Measurements from ENCODE around the gene ADAM8. TPM values are rescaled to one million over a fixed set of nuclear protein-coding genes. Genes with fewer than 3 reads are reported as not detected.
A peak's percentile ranks its signal among the peaks of the same experiment; 100 is the strongest.

ADAM8 gene
- polyA plus RNA-seq, 1 donor: 5.9 TPM

- peaks cover 14% of the 10 kb centered on the region for H3K36me3 ChIP-seq (ENCODE audit: control insufficient read depth, insufficient read depth, low read length)
- no peak overlapping the region for H3K27ac ChIP-seq (ENCODE audit: low read length)
- no CpG with 5 or more reads among the region's 12 CpGs for WGBS (ENCODE audit: insufficient coverage, low lambda C conversion rate)
- peaks cover 24% of the 10 kb centered on the region for H3K27me3 ChIP-seq (ENCODE audit: control insufficient read depth, insufficient read depth, low read length)
- DNase-seq: peak in 1 of 2 donors; percentile 40
- no peak overlapping the region for H3K4me3 ChIP-seq (ENCODE audit: low read length)
- H3K4me1 ChIP-seq (ENCODE audit: control insufficient read depth, insufficient read depth, low read length): peaks cover 29% of the 10 kb centered on the region
- H3K9me3 ChIP-seq (ENCODE audit: control insufficient read depth, low read depth, low read length): no peaks in the 10 kb centered on the region
These were observed 980 bp downstream of the ADAM8 start for GRCh38 chr10:133275684-133276092.

GRCh38 chr10:133274751-133275683 lies 1.7 kb downstream of the ADAM8 start:
- Histone ChIP-seq H3K36me3 (ENCODE audit: control insufficient read depth, insufficient read depth, low read length) (peaks cover 8% of the 10 kb centered on the region), H3K27ac (ENCODE audit: low read length) (no peak overlapping the region), H3K4me3 (ENCODE audit: low read length) (no peak overlapping the region), H3K4me1 (ENCODE audit: control insufficient read depth, insufficient read depth, low read length) (peaks cover 29% of the 10 kb centered on the region), H3K27me3 (ENCODE audit: control insufficient read depth, insufficient read depth, low read length) (peaks cover 24% of the 10 kb centered on the region), H3K9me3 (ENCODE audit: control insufficient read depth, low read depth, low read length) (no peaks in the 10 kb centered on the region)
- DNase-seq: peak in 1 of 2 donors; percentile 56
- WGBS (ENCODE audit: insufficient coverage, low lambda C conversion rate): no CpG with 5 or more reads among the region's 26 CpGs

DNA sequence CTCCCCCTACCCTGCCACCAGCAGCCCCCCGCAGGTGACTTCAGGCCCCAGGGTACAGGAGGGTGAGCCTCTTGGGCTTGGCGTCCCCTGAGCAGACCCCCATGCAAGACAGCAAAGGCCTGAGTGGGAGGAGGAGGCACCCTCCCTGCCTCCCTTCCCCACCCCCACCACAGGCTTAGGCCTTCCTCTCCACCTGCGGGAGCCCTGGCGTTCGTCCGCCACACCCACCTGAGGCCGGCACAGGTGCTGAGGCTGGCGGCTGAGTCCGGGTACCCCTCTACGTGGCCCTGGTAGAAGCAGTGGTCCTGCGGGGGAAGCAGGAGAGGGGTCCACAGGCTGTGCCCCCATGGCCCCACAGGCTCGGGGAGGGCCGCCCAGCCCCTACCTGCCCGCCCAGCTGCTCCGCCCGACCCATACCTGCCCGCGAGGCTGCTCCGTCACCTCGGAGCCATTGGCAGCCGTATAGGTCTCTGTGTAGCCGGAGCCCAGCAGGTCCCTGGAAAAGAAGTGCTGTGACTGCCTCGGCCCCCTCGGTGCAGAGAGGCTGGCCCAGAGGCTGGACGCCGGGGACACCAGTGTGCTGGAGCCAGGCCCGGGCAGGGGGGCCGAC lies 3.0 kb downstream of the ADAM8 start:
- no peak overlapping the region for H3K4me3 ChIP-seq (ENCODE audit: low read length)
- no peaks in the 10 kb centered on the region for H3K9me3 ChIP-seq (ENCODE audit: control insufficient read depth, low read depth, low read length)
- no peak overlapping the region for H3K27ac ChIP-seq (ENCODE audit: low read length)
- H3K36me3 ChIP-seq (ENCODE audit: control insufficient read depth, insufficient read depth, low read length): no peaks in the 10 kb centered on the region
- no peak for DNase-seq
- no CpG with 5 or more reads among the region's 28 CpGs for WGBS (ENCODE audit: insufficient coverage, low lambda C conversion rate)
- H3K4me1 ChIP-seq (ENCODE audit: control insufficient read depth, insufficient read depth, low read length): peaks cover 29% of the 10 kb centered on the region
- peaks cover 24% of the 10 kb centered on the region for H3K27me3 ChIP-seq (ENCODE audit: control insufficient read depth, insufficient read depth, low read length)

DNA sequence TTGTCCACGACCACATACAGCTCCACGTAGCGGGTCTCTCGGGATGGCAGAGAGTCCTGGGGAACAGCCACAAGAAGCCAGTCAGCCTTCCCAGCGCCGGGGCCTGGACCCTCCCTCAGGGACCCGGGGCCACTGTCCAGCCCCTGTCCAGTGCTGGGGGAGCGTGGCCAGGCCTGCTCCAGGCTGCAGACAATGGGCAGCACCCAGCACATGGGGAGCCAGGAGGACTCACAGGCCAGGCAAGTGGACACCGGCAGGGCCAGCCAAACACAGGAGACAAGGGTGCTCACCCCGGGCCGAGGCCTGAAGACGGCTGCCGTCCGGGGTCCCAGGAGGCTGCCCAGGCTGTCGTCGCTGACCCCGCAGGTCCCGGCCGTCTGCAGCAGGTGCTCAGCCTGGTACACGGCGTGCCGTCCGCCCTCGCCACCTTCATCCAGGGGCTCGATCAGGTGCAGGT lies 3.7 kb downstream of the ADAM8 start:
- Histone ChIP-seq H3K4me3 (ENCODE audit: low read length) (no peak overlapping the region), H3K27me3 (ENCODE audit: control insufficient read depth, insufficient read depth, low read length) (peaks cover 24% of the 10 kb centered on the region), H3K36me3 (ENCODE audit: control insufficient read depth, insufficient read depth, low read length) (no peaks in the 10 kb centered on the region), H3K27ac (ENCODE audit: low read length) (no peak overlapping the region), H3K4me1 (ENCODE audit: control insufficient read depth, insufficient read depth, low read length) (peaks cover 25% of the 10 kb centered on the region), H3K9me3 (ENCODE audit: control insufficient read depth, low read depth, low read length) (no peaks in the 10 kb centered on the region)
- DNase-seq: no peak
- WGBS (ENCODE audit: insufficient coverage, low lambda C conversion rate): no CpG with 5 or more reads among the region's 25 CpGs

DNA sequence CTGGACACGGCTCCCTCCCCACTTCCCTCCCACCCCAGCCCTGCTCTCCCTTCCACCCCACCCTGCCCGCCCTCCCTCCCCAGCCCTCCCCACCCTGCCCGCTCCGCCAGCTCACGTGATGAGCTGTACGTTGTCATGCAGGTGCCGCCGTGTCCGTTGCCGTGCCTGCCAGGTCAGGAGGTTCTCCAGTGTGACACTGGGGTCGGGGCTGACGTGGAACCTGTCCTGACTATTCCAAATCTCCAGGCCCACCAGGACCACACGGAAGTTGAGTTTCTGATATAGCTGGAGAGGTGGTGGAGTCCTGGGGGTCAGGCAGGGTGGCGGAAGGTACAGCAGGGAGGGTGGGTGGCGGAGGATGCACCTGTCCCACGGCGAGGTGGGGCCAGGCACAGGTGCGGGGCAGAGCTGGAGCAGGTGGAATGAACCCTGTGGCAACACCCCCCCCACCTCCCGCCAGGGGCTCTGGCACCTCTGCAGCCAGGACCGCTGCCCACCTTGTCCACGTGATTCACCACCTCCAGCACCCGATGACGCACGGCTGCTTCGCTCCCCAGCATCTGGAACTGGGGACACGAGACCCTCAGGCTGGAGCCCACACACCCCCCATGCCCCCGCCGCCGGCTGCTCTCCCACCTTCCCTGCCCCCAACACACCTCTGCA lies 4.2 kb downstream of the ADAM8 start:
- WGBS (ENCODE audit: insufficient coverage, low lambda C conversion rate): no CpG with 5 or more reads among the region's 29 CpGs
- Histone ChIP-seq H3K9me3 (ENCODE audit: control insufficient read depth, low read depth, low read length) (no peaks in the 10 kb centered on the region), H3K4me1 (ENCODE audit: control insufficient read depth, insufficient read depth, low read length) (peaks cover 19% of the 10 kb centered on the region), H3K4me3 (ENCODE audit: low read length) (no peak overlapping the region), H3K27me3 (ENCODE audit: control insufficient read depth, insufficient read depth, low read length) (peaks cover 24% of the 10 kb centered on the region), H3K27ac (ENCODE audit: low read length) (no peak overlapping the region), H3K36me3 (ENCODE audit: control insufficient read depth, insufficient read depth, low read length) (no peaks in the 10 kb centered on the region)
- DNase-seq: no peak

DNA sequence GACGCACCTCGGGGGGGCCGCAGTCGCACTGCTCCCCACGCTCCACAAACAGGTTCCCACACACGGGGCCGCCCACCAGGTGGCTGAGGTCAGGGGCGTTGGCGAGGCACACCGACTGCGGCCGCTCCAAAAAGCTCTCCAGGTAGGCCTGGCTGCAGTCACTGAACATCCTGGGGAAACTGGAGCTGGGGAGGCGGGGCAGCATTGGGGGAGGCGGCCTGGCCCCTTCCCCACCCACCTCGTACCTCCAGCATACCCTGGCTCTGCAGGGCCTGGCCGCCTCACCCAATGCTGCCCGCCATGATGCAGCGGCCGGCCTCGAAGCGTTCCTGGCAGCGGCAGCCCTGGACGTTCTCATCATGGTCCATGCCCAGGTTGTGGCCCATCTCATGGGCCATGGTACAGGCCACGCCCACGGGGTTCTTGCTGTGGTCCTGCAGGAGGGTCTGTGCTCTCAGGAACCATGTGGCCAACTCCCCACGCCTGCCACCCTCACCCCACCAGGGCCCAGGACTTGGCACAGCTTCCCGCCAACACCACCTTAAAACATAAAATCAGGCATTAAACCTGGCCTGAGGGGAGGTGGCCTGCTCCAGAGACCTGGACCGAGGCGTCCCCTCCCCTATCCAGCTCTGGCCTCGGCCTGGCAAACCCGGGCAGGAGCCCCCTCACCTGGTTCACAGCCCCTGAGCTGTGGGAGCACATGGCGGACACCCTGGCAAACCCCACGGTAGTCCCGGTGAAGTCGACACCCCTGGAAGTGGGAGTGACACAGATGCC lies 5.0 kb downstream of the ADAM8 start:
- Histone ChIP-seq H3K27ac (ENCODE audit: low read length) (no peak overlapping the region), H3K4me1 (ENCODE audit: control insufficient read depth, insufficient read depth, low read length) (peaks cover 13% of the 10 kb centered on the region), H3K9me3 (ENCODE audit: control insufficient read depth, low read depth, low read length) (no peaks in the 10 kb centered on the region), H3K27me3 (ENCODE audit: control insufficient read depth, insufficient read depth, low read length) (peaks cover 20% of the 10 kb centered on the region), H3K4me3 (ENCODE audit: low read length) (no peak overlapping the region), H3K36me3 (ENCODE audit: control insufficient read depth, insufficient read depth, low read length) (no peaks in the 10 kb centered on the region)
- DNase-seq: no peak
- no CpG with 5 or more reads among the region's 35 CpGs for WGBS (ENCODE audit: insufficient coverage, low lambda C conversion rate)

GRCh38 chr10:133270773-133271297 lies 5.8 kb downstream of the ADAM8 start:
- H3K36me3 ChIP-seq (ENCODE audit: control insufficient read depth, insufficient read depth, low read length): no peaks in the 10 kb centered on the region
- H3K9me3 ChIP-seq (ENCODE audit: control insufficient read depth, low read depth, low read length): no peaks in the 10 kb centered on the region
- no peak overlapping the region for H3K27ac ChIP-seq (ENCODE audit: low read length)
- no peak for DNase-seq
- peaks cover 10% of the 10 kb centered on the region for H3K4me1 ChIP-seq (ENCODE audit: control insufficient read depth, insufficient read depth, low read length)
- H3K4me3 ChIP-seq (ENCODE audit: low read length): no peak overlapping the region
- no CpG with 5 or more reads among the region's 19 CpGs for WGBS (ENCODE audit: insufficient coverage, low lambda C conversion rate)
- peaks cover 14% of the 10 kb centered on the region for H3K27me3 ChIP-seq (ENCODE audit: control insufficient read depth, insufficient read depth, low read length)

DNA sequence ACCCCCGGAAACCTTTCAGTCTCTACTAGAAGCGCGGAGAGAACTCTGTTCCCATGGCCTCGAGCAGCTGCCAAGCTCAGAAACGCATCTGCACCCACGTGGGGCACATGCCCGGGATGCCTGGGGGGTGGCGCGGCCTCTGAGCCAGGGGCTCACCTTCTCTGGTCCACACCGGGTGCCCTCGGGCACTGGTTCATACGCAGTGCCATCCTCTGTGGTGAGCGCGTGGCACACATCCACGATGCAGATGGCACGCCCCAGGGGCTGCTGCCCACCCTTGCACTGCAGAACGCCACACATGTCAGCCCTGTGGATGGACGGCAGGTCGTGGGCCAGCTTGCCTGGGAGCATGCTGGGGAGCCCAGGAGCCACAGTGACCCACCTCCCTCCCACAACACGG lies 6.5 kb downstream of the ADAM8 start:
- H3K4me1 ChIP-seq (ENCODE audit: control insufficient read depth, insufficient read depth, low read length): peaks cover 4% of the 10 kb centered on the region
- DNase-seq: no peak
- peaks cover 8% of the 10 kb centered on the region for H3K27me3 ChIP-seq (ENCODE audit: control insufficient read depth, insufficient read depth, low read length)
- H3K27ac ChIP-seq (ENCODE audit: low read length): no peak overlapping the region
- no peaks in the 10 kb centered on the region for H3K9me3 ChIP-seq (ENCODE audit: control insufficient read depth, low read depth, low read length)
- H3K36me3 ChIP-seq (ENCODE audit: control insufficient read depth, insufficient read depth, low read length): no peaks in the 10 kb centered on the region
- no peak overlapping the region for H3K4me3 ChIP-seq (ENCODE audit: low read length)
- WGBS (ENCODE audit: insufficient coverage, low lambda C conversion rate): no CpG with 5 or more reads among the region's 20 CpGs

DNA sequence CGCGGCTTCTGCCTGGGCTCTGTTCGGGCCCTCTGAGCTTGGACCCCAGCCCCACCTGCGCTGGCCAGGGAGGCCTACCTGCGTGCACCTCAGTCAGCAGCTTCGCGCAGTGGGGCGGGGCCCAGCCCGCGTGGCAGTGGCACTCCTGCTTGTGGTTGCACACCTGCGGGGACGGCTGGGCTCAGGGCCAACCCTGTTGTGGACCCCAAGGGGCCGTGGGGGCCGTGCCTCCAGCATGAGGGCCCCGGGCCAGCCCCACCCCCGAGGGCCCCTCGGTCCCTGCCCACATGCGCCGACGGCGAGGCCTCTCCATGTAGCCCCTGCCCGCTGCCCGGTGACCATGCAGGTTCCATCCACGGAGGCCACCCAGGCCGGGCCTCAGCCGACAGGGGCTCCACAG lies 7.3 kb downstream of the ADAM8 start:
- H3K4me3 ChIP-seq (ENCODE audit: low read length): no peak overlapping the region
- H3K27ac ChIP-seq (ENCODE audit: low read length): no peak overlapping the region
- no peaks in the 10 kb centered on the region for H3K27me3 ChIP-seq (ENCODE audit: control insufficient read depth, insufficient read depth, low read length)
- no CpG with 5 or more reads among the region's 26 CpGs for WGBS (ENCODE audit: insufficient coverage, low lambda C conversion rate)
- no peaks in the 10 kb centered on the region for H3K36me3 ChIP-seq (ENCODE audit: control insufficient read depth, insufficient read depth, low read length)
- no peaks in the 10 kb centered on the region for H3K9me3 ChIP-seq (ENCODE audit: control insufficient read depth, low read depth, low read length)
- H3K4me1 ChIP-seq (ENCODE audit: control insufficient read depth, insufficient read depth, low read length): no peaks in the 10 kb centered on the region
- DNase-seq: no peak

Data from large intestine (tissue), 3 donors.